Measurements from ENCODE around the gene TENM4.
"Not testable (repeated sequence)": the region's sequence is repeated elsewhere in the genome, so short reads cannot be mapped to it uniquely, and the experiment has no call there.

Gene TENM4

DNA sequence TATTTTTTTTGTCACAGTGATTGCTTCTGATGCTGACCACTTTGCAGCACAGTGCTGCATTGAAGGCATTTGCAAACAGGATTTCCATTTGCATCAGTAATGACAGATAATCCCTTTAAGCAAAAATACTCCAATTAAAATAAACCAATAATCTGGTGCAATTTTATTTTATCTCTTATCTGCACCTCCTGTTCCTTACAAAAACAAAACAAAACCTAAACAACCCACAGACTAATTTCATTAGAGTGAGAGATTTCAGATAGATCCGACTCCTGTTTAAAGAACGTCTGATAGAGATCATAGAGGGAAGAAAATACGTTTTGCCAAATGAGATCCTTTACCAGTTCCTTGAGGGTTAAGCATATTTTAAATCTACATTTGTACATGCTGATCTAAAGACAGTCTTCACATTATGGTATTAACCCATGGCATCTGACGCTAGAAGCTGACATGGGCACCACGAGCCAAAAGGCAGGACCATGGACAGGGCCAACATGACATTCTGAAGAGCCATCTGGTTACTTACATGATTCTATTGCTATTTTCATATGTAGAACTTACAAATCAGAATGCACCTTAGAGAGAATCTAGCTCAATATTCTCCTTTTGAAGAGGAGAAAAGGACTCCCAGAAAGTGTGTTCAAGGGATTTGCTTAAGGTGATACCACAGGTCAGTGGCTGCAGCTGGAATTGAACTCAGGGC lies 580.0 kb downstream of the TENM4 start:
- peak; percentile 11 for DNase-seq

DNA sequence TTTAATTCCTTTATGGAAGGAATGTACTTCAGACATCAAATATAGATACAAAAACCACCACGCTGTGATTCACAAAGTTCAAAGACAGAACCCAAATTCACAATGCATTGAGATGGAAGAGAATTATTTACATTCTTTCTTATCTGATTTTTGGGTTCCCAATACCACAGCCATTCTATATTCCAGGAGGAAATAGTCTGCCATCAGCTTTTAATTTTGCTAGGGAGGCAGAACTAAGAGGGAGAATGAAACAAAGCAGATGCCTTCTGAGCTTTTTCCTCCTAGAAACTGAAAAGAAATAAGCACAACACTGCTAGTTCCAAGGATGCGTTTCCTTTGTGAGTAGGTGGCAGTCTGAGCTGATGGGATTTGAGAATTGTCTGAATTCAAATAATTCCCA lies 583.1 kb downstream of the TENM4 start:
- DNase-seq: no peak

DNA sequence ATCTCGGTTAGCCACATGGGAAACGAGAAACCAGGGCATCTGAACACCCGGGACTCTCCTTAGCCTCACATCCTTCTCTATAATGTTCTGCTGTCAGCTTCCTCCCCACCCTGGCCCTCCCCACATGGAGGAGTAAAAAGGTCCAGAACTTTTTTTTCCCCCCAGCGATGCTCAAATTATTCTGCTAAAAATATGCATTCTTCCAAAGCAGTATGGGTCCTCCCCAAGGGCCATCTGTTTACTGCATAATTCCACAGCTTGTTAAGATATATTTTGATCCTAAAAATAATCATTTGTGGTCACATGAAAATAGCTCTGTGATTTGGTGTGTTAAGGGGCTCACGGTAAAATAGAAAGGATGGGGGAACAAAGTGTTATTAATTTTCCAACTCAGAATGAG lies 584.6 kb downstream of the TENM4 start:
- no peak for DNase-seq

DNA sequence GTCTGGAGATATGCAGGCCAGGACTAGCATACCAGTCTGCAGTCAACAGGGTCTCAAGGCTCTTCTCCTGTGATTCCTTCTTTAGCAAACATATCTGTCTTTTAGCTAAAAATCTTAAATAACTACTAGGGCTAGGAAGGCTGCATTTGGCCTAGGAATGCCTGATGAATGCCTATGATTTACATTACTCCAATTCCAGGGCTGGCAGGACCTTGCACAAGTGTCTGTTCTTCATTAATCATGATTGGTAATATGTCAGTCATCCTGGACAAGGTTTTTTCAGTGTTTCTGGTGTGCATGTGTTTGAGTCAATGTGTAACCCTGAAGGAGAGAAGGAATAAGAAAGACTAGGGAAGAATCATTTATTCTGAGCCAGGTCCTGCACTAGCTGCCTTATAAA lies 585.7 kb downstream of the TENM4 start:
- no peak for DNase-seq

DNA sequence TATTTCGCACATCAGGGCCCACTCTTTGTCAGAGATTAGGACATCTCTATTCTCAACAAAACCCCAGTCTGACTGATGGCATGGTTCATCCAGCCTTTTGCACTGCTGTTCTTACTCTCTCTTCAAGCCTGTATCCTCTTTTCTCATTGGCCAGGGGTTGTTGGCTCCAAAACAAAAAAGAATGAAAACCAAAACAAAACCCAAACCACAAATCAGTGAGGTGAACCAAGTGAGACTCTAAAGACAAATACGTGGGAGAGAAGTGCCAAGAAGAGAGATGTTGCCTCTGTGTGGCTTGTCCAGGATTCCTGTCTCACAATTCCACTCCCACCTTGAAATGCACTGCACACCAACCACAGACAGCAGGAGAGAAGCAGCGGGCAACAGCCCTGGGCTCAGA lies 587.3 kb downstream of the TENM4 start:
- DNase-seq: no peak

DNA sequence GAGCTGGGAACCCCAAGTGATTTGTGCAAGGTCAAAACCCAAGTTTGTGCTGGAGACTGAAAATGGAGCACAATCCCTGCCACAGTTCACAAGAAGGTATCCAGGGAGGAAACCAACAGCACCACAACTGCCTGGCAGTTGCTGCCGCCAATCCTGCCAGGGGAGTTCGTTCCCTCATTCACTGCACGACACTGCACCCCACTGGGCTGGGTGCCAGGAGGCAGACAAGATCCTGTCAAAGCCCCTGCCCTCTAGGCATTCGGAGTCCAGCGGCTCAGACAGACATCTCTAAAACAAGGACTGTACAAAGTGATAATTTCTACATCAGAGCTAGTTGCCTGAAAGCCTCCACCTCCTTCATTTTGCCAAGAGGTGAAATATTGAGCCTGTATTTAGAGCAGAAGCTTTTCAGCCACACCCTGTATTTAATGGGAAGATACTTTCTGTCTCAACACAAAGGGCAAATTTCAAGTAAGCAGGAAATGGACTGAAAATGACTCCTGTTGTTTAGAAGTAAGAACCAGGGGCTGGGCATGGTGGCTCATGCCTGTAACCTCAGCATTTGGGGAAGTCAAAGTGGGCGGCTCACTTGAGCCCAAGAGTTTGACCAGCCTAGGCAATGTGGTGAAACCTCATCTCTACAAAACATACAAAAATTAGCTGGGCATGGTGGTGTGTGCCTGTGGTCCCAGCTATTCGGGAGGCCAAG lies 588.8 kb downstream of the TENM4 start:
- no peak for DNase-seq

DNA sequence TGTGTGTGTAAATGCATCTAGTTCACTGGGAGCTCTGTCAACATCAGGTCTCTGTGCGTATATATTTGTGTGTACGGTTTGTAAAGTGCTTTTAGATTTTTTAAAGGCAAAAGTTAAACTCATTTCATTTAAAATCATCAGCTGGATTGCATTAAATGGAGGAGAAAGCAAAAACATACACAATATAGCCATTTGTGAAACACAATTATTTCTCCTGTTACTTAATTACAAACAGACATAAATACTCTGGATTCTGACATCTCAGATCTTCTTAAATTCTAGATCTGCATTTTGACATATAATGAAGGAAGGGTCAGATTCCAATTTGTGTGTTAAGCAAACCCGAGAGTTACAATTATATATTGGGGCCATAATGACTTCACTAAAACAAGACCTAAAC lies 590.8 kb downstream of the TENM4 start:
- no peak for DNase-seq

DNA sequence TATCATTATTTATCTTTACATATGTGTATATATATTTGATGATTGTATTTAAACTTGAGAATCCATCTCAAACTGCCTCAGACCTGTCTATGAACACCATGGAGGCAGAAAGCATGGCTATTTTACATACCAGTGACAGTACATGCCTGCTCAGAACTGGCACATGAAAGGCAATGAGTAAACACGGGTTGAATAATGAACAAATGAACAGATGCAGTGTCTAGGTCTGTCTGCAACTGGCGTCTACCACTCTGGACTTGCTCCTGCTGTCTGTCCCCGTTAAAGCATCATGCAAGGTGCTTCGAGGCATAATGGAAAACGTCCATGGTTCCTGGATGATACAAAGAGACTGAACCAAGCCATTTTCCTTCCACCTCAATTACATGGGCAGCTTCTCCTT lies 594.6 kb downstream of the TENM4 start:
- no peak for DNase-seq

DNA sequence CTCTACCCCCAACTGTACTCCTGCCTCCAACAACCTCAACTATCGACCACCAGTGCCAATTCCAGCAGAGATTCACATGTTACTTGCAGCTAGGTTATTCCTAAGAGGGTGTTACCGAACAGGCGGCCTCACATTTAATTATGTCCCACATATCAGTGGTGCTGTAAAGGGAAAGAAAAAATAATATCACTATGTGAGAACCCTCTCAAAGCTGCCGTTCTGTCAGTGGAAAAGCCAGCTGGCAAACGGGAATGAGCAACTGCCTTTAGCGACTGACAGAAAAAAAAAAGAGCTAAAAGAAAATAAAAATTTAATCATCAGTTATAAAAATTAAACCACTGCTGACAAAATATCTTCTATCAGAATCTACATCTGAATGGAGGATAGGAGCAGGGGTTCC lies 595.3 kb downstream of the TENM4 start:
- no peak for DNase-seq

DNA sequence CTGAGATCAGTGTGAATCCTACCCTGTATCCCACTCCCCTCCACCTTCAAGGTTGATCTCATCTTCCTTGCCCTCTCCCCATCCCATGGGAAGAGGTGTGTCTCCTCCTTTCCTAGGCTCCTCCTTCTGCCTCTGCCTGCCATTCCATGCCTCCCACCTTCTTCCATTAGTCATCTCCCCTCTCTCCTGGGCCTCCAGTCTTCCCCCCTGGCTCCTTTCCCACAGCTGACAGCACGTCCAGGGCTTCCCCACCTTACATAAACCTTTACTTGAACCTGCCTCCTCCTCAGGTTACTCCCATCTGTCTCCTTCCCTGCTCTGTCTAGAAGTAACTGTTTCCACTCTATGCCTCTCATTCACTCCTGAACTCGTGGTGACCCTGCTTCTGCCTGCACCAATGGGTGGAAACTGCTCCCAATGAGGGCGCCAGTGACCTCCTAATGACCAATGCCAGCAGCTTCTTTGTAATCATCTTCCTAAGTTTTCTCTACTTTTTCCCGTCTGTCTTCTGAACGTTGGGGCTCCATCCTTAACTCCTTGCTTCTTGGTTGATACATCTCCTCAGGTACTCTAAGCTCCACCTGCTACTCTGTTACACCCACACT lies 599.3 kb downstream of the TENM4 start:
- DNase-seq: no peak

DNA sequence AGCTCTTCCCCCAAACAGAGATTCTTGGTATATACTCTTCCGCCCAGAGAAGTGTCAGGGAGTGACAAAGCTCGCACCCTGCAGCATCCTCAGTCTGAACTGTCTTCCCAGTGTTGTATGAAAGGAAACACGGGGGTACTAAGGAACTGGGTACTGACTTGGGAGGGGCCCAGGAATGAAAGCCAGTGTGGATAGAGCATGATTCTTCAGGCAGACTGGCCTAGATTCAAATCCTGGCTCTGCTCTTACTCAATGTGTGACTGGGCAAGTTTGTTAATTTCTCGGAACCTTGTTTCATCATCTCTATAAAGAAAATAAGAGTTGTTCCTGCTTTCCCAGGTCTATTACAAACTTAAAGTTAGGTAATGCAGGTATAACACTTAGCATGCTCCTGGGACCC lies 600.2 kb downstream of the TENM4 start:
- DNase-seq: no peak

DNA sequence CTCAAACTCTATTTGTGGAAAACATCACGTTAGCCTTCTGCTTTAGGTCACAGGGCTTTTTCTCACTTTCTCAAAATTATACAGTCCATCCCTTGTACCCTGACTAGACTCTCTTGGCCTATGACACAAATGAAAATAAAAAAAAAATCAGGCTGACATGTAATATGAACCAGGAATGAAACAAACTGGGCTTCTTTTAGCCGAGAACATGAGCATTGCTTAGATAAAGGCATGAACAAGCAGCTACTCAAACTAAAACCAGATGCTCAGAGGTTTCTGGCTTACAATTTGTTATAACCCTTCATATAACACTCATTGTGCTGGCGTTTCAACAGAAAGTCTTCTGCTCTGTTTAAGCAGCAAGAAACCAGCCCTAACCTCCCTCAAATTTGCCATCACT lies 600.6 kb downstream of the TENM4 start:
- DNase-seq: no peak

DNA sequence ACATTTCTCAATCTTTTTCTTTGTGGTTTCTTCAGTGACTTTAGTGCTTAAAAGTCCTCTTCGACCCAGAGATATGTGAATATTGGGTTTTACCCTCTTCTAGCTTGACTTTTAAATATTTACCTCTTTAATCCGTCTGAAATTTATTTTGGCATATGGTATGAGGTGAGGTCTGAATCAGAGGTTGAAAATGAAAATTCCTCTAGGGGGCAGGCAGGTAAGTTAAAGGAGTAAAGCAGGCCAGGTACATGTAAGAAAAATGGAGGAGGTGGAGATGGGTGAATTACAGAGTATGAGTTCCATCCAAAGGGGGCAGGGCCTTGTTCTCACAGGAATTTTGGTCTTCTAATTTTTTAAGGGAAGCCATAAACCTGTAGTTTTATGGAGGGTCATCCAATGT lies 602.4 kb downstream of the TENM4 start:
- no peak for DNase-seq

DNA sequence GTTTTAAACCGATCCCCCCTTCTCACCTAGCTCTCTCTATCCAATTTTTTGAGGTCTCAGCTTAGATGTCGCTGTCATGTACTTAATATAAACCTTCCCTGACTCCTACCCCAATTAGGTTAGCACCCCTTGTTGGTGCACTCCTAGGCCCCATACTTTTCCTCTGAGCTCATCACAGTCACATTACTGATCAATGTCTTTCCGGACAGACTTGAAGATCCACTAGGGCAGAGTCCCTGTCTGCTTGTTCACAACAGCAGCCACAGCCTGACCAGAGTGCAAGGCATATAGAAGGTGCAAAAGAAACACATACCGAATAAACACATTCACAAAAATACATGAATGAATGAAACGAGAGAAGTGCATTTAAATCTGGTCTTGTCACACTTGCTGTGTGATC lies 605.2 kb downstream of the TENM4 start:
- no peak for DNase-seq

DNA sequence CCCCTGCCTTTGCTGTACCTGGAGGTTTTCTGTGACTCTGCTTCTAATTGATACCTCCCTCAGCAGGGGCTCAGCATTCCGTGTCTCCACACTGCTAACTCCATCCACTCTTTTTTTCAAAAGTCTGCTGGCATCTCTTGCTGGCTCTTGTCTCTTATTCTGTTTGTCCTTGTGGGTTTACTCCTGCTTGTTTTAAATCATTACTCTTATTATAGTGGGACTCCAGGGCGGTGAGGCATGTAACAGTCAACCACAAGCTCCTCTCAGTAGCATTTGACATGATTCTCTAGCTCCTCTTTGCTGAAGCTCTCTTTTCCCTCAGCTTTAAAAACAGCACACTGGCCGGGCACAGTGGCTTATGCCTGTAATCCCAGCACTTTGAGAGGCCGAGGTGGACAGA lies 605.9 kb downstream of the TENM4 start:
- no peak for DNase-seq

DNA sequence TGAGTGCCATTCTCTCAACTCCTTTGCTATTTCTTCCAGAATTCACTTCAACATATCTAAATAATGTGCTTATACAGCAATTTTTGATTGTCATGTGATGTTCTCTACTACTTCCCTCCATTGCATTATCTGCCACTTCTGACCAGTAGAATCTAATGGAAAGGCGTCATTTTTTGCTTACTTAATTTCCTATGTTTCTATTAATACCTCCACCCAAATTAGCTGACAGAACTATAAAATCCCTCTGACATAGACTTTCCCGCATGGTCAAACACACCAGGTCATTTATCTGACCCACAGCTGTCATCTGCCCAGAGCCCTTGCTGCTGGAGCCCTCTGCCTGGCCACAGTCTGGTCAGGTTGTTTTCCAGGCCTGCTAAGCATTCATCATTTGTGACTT lies 607.6 kb downstream of the TENM4 start:
- DNase-seq: no peak

DNA sequence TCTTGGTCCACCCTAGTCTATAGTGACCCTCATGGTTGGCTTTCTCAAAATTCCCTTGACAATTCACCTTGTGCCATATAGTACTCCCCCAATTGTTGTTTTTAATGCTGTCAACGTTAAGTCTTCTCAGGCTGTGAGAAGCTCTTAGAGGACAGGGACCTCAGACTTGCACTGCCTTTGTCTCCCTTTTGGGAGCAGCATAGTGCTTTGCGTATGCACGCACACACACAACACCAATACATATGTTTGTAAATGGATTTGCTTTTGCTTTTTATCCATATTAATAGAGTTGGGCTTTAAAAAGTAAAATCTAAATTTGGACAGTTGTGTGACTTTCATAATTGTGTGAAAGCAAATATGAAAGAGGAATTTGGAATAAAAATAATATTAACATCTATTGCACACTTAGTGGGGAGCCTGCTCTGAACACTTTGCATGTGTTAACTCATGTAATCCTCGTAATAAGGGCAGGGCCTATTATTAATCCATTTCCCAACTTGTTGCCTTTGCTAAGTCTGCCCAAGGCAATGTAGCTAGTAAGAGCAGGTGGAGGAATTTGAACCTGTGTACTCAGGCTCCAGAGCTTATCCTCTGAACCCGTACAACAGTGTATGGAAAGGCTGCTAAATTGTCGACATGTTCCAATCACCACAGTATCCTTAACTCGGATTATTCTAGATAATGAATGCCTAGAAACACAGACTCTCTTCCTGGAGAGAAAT lies 608.4 kb downstream of the TENM4 start:
- no peak for DNase-seq

DNA sequence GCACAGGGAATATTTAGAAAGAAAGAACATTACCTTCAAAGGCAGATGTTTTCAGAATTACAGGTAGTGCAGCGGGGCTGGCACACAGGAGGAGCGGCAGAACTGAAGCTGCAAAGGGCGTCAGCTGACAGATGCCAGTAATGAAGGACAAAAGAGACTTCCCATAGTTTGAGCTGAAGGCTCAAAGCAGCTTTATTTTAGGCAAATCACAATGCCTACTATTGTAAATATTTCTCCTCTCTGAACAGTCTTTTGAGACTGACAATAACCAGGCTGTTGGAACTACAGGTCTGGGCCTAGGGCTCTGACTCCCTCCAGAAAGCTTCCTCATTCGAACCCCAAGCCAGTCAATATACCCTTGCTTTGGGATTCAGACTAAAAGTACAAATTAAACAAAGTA lies 609.3 kb downstream of the TENM4 start:
- no peak for DNase-seq

DNA sequence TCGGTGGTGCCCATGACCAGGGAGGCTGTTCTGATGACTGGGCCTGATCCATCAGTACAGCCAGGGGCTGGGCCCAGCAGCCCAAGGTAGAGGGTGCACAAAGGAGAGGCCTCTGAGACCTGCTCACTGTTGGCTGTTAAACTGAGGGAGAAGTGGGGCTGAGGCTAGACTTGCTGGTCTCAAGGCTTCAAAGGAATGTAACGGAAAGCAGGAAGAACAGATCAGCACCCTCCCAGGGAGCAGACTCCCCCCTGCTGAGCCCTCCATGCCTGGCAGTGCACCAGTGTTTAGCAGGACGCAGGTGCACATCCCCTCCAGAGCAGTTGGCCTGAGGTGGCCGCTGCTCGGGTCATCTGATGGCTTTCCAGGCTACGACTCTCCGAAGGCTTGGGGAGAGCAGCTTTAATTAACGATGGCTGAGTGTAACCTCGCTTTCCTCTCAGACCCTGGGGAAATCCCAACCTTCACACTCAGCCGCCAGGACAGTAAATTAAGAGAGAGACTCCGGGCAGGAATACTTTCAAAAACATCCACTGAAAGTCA lies 610.5 kb downstream of the TENM4 start:
- no peak for DNase-seq

DNA sequence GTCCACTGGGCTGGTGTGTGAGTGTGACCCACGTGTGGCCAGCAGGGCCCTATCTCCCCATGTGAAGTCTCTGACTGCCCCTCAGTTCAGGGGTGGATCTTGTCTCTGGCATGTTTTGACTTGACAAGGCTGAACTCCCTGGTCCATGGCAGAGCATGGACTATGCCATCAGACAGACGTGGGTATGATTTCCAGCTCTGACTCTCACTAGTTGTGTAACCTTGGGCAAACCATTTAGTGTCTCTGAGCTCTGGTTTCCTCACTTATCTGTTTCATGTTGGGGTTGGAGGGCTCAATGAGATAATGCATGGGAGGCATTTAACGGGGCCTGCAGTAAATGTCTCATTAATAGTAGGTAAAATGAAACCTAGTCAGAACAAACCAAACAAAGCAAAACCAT lies 611.7 kb downstream of the TENM4 start:
- DNase-seq: no peak

DNA sequence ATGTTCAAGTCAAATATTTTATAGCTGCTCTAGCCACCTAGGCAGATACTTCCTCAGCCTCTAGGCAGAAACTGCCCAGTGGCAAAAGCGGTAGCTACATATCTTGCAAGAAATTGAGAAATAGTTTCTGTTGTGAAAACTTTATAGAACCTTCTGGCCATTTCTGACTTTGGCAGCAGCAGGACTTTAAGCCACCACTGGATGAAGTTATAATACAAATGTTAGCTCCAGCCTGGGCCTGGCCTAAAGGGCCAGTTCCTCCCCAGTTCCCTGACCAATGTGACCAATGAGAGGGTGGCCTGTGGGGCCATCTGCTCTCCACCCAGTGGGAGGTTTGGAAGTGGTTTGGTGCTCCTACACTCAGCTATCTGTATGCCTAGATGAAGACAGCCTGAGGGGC lies 612.2 kb downstream of the TENM4 start:
- DNase-seq: no peak

DNA sequence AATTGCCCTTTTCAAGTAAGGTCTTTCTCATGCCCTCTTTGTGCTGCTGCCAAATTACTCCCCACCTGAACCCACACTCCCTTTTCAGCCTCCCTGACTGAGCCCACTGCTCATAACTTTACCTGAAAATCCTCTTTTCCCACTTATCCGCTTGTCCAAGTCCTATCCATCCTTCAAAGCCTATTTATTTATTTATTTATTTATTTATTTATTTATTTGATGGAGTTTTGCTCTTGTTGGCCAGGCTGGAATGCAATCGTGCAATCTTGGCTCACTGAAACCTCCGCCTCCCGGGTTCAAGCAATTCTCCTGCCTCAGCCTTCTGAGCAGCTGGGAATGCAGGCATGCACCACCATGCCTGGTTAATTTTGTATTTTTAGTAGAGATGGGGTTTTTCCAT lies 613.5 kb downstream of the TENM4 start:
- not testable (repeated sequence) for DNase-seq

DNA sequence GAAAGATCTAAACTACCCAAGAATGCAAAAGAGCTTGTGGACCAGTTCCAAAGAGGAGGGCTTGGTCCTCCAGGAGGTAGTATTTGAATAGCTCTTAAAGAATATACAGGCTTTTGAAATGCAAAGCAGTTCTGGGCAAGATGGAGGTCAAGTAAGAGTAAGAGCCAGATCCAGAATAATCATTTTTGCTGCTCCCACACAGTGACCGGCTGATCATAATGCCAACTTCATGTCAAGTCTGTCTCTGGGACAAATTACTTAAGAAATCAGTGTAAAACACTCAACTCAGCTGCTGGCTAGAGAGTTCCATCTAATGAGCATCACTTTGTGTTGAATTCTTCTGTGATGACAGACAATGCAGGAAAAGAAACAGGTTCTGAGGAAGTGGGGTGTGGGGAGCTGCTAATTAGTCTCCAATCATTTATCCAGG lies 615.2 kb downstream of the TENM4 start:
- no peak for DNase-seq

DNA sequence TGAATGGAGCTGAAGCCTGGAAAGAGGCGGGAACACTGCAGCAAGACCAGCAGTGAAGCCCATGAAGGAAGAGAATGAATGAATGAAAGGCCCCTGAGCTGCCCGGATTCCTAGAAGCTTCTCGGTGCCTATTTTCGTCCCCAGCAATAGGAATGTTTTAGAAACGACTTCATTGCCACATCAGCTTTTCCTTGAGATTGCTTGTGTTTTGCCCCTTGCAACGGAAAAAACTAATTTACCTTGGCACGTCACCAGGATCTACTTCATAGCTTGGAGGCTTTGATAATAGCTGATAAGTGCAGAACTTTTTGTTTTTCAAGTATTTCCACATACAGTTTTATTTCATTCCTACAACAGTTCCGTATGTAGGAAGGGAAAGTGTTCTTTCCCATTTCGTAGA lies 617.2 kb downstream of the TENM4 start:
- no peak for DNase-seq
